SK-N-DZ (cell line): ENCODE data around the gene MRTFA.
A peak's percentile ranks its signal among the peaks of the same experiment; 100 is the strongest.
"Not testable (repeated sequence)": the region's sequence is repeated elsewhere in the genome, so short reads cannot be mapped to it uniquely, and the experiment has no call there.

Experiments used
- DNase-seq: peaks from one replicate; pipeline ENCODE4 v3.0.0-alpha.2; 2015; ENCODE audit warnings: low spot score

The MRTFA gene

GRCh38 chr22:40597526-40598430, 38.7 kb downstream of the MRTFA start:
- no peak for DNase-seq

- DNase-seq, result no peak
Measured at GRCh38 chr22:40595497-40596234, 40.9 kb downstream of the MRTFA start.

GRCh38 chr22:40594924-40595323, 41.6 kb downstream of the MRTFA start:
- no peak for DNase-seq

- DNase-seq, result peak; percentile 13
Measured at GRCh38 chr22:40594346-40594745, 42.2 kb downstream of the MRTFA start.

GRCh38 chr22:40593460-40594273, 42.9 kb downstream of the MRTFA start:
- DNase-seq, result peak; percentile 95

GRCh38 chr22:40592352-40593113, 44.0 kb downstream of the MRTFA start:
- DNase-seq, result no peak

- no peak for DNase-seq
Measured at GRCh38 chr22:40588726-40589125, 47.8 kb downstream of the MRTFA start.

- no peak for DNase-seq
Measured at GRCh38 chr22:40586781-40587180, 49.7 kb downstream of the MRTFA start.

- no peak for DNase-seq
Measured at GRCh38 chr22:40585310-40585751, 51.2 kb downstream of the MRTFA start.

- not testable (repeated sequence) for DNase-seq
Measured at GRCh38 chr22:40584766-40585165, 51.8 kb downstream of the MRTFA start.

GRCh38 chr22:40583053-40583741, 53.3 kb downstream of the MRTFA start:
- DNase-seq, result no peak

GRCh38 chr22:40582063-40582462, 54.5 kb downstream of the MRTFA start:
- DNase-seq, result no peak

GRCh38 chr22:40580631-40581030, 55.9 kb downstream of the MRTFA start:
- DNase-seq, result no peak

GRCh38 chr22:40578171-40578570, 58.3 kb downstream of the MRTFA start:
- DNase-seq, result no peak

GRCh38 chr22:40572976-40573375, 63.5 kb downstream of the MRTFA start:
- no peak for DNase-seq

GRCh38 chr22:40571887-40572286, 64.6 kb downstream of the MRTFA start:
- no peak for DNase-seq

- no peak for DNase-seq
Measured at GRCh38 chr22:40567626-40568328, 68.7 kb downstream of the MRTFA start.

GRCh38 chr22:40567106-40567505, 69.4 kb downstream of the MRTFA start:
- DNase-seq, result no peak

GRCh38 chr22:40560994-40561515, 75.5 kb downstream of the MRTFA start:
- no peak for DNase-seq

GRCh38 chr22:40560551-40560950, 76.0 kb downstream of the MRTFA start:
- no peak for DNase-seq
